Suprapubic skin (tissue), 4 donors: ENCODE data around the gene PMAIP1. TPM values are rescaled to one million over a fixed set of nuclear protein-coding genes. Genes with fewer than 3 reads are reported as not detected.

ENCODE experiments used
- DNase-seq, 2 donors: peaks; one replicate each; pipeline ENCODE4 v3.0.0-alpha.2; 2019; ENCODE audit warnings: low spot score in 2 of 2
- H3K27ac ChIP-seq: fragments of 200-600 bp; sonication (generic); one replicate; pipeline ENCODE4 v1.5.1; 2019
- H3K27me3 ChIP-seq: fragments of 200-600 bp; sonication (generic); one replicate; pipeline ENCODE4 v1.5.1; 2019
- H3K36me3 ChIP-seq: fragments of 200-600 bp; sonication (generic); one replicate; pipeline ENCODE4 v1.5.1; 2019
- H3K4me1 ChIP-seq: fragments of 200-600 bp; sonication (generic); one replicate; pipeline ENCODE4 v1.5.1; 2019
- H3K4me3 ChIP-seq: fragments of 200-600 bp; sonication (generic); one replicate; pipeline ENCODE4 v1.5.1; 2019; ENCODE audit warnings: mild to moderate bottlenecking
- H3K9me3 ChIP-seq: fragments of 200-600 bp; sonication (generic); one replicate; pipeline ENCODE4 v1.5.1; 2019
- EP300 ChIP-seq: sonication (generic); formaldehyde crosslinking; IDR thresholded peaks from one replicate; pipeline ENCODE4 v1.6.1; 2017; ENCODE audit warnings: antibody characterized with exemption
- POLR2A ChIP-seq, 2 donors: fragments of 450-650 bp; IDR thresholded peaks; one replicate each; pipeline ENCODE4 v1.6.1; 2017; ENCODE audit warnings: antibody characterized with exemption in 2 of 2, mild to moderate bottlenecking in 2 of 2, moderate library complexity in 2 of 2
- POLR2AphosphoS5 ChIP-seq, 3 donors: sonication (generic); formaldehyde crosslinking; IDR thresholded peaks; one replicate each; pipeline ENCODE4 v1.6.1; 2017; ENCODE audit warnings: antibody characterized with exemption in 3 of 3
- WGBS: methylation state at CpG from one replicate; pipeline ENCODE4 v1.1.5; 2018; 5-methylcytosine and 5-hydroxymethylcytosine counted together
- total RNA-seq, 4 donors: library from RNA; depleted of rRNA; stranded (reverse); fragments of >200 nt; gene quantifications; one replicate each; pipeline ENCODE4 v1.1.0, GENCODE V29; 2016
- TF ChIP-seq, protein P1 (sequence below), 2 donors: fragments of 200-600 bp in 1 of 2; fragments of 450-650 bp in 1 of 2; sonication (generic) in 1 of 2; IDR thresholded peaks; one replicate each; pipeline ENCODE4 v1.5.1; 2016 to 2019; ENCODE audit warnings: antibody characterized with exemption in 2 of 2, mild to moderate bottlenecking in 1 of 2, moderate library complexity in 1 of 2

PMAIP1 gene
- total RNA-seq, 4 donors from 2014 or later, result 18.5 to 27.3 (median 23.8) TPM

DNA sequence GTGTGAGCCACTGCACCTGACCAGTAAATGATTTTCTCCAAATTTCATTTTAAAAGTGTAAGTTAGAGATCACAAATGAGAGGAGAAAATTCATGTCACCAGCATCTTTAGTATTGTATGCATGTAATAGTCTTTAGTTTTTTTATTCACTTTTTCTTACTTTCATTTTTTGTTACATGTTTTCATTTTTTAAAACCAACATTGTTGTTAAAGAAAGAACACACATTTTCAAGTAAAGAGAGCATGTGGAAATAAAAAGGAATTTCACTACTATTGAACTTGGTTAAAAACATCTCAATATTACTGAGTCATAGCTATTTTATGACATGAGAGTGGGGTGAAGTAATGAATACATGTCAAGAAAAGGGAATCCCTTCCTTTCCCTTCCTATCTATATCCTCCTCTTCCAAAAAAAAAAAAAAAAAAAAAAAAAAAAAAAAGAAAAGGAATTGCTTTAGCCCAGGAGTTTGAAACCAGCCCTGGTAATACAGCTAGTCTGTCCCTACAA lies 29.1 kb upstream of the PMAIP1 start:
- TF ChIP-seq POLR2A (IDR thresholded peaks at IDR 0.05), result no peak
- TF ChIP-seq EP300, result no peak
- no peak for TF ChIP-seq POLR2AphosphoS5 (IDR thresholded peaks at IDR 0.05)
- TF ChIP-seq, protein P1, sequence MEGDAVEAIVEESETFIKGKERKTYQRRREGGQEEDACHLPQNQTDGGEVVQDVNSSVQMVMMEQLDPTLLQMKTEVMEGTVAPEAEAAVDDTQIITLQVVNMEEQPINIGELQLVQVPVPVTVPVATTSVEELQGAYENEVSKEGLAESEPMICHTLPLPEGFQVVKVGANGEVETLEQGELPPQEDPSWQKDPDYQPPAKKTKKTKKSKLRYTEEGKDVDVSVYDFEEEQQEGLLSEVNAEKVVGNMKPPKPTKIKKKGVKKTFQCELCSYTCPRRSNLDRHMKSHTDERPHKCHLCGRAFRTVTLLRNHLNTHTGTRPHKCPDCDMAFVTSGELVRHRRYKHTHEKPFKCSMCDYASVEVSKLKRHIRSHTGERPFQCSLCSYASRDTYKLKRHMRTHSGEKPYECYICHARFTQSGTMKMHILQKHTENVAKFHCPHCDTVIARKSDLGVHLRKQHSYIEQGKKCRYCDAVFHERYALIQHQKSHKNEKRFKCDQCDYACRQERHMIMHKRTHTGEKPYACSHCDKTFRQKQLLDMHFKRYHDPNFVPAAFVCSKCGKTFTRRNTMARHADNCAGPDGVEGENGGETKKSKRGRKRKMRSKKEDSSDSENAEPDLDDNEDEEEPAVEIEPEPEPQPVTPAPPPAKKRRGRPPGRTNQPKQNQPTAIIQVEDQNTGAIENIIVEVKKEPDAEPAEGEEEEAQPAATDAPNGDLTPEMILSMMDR (IDR thresholded peaks at IDR 0.05), result no peak
- H3K27ac ChIP-seq, result no peak overlapping the region
- H3K9me3 ChIP-seq, result no peaks in the 10 kb centered on the region
- H3K4me1 ChIP-seq, result no peaks in the 10 kb centered on the region
- no peaks in the 10 kb centered on the region for H3K36me3 ChIP-seq
- no peak for DNase-seq
- H3K27me3 ChIP-seq, result no peaks in the 10 kb centered on the region
- H3K4me3 ChIP-seq, result no peak overlapping the region

DNA sequence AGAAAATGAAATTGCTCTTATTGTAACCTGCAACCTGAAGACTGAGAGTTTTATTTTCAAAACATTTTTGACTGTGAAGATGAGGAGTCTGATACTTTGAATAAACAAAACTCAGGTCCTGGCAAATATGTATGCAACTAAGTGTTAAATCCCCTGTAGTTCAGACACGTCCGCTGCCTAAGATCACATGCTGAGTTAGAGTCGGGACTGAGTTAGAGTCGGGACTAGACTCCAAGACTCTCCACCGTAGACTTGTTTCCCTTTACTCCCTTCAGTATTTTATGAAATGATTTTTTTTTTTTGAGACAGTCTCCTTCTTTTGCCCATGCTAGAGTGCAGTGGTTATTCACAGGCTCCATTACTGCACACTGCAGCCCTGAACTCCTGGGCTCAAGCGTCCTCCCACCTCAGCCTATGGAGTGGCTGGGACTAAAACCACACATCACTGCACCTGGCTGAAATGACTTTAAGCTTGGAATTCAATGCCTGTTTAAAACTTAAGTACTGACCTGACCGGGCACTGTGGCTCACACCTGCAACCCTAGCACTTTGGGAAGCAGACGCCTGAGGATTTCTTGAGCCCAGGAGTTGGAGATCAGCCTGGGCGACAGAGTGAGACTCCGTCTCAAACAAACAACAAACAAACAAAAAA lies 28.0 kb upstream of the PMAIP1 start:
- no peak for TF ChIP-seq POLR2A (IDR thresholded peaks at IDR 0.05)
- TF ChIP-seq, protein P1 (IDR thresholded peaks at IDR 0.05), result no peak
- TF ChIP-seq POLR2AphosphoS5 (IDR thresholded peaks at IDR 0.05), result no peak
- TF ChIP-seq EP300, result no peak
- 81% methylated on average over 10 of the region's 10 CpGs for WGBS
- Histone ChIP-seq H3K27me3 (no peaks in the 10 kb centered on the region), H3K27ac (no peak overlapping the region), H3K4me3 (no peak overlapping the region), H3K4me1 (no peaks in the 10 kb centered on the region), H3K9me3 (no peaks in the 10 kb centered on the region), H3K36me3 (no peaks in the 10 kb centered on the region)
- peak in 1 of 2 donors; percentile 11 for DNase-seq

- 49% methylated on average over 2 of the region's 2 CpGs for WGBS
- H3K27ac ChIP-seq, result no peak overlapping the region
- no peaks in the 10 kb centered on the region for H3K4me1 ChIP-seq
- no peaks in the 10 kb centered on the region for H3K9me3 ChIP-seq
- DNase-seq, result no peak
- no peaks in the 10 kb centered on the region for H3K27me3 ChIP-seq
- TF ChIP-seq POLR2AphosphoS5 (IDR thresholded peaks at IDR 0.05) (no peak), EP300 (no peak), POLR2A (IDR thresholded peaks at IDR 0.05) (no peak)
- TF ChIP-seq, protein P1 (IDR thresholded peaks at IDR 0.05), result no peak
- H3K36me3 ChIP-seq, result no peaks in the 10 kb centered on the region
- H3K4me3 ChIP-seq, result no peak overlapping the region
These were observed 26.2 kb upstream of the PMAIP1 start for GRCh38 chr18:59873641-59874040.

GRCh38 chr18:59874166-59874565 lies 25.6 kb upstream of the PMAIP1 start:
- Histone ChIP-seq H3K9me3 (no peaks in the 10 kb centered on the region), H3K36me3 (no peaks in the 10 kb centered on the region), H3K27me3 (no peaks in the 10 kb centered on the region), H3K4me3 (no peak overlapping the region), H3K27ac (no peak overlapping the region), H3K4me1 (no peaks in the 10 kb centered on the region)
- DNase-seq, result peak in 1 of 2 donors; percentile 48
- WGBS, result 83% methylated on average over 7 of the region's 7 CpGs
- TF ChIP-seq EP300, result no peak
- TF ChIP-seq, protein P1 (IDR thresholded peaks at IDR 0.05), result no peak
- TF ChIP-seq POLR2A (IDR thresholded peaks at IDR 0.05), result no peak
- TF ChIP-seq POLR2AphosphoS5 (IDR thresholded peaks at IDR 0.05), result no peak

DNA sequence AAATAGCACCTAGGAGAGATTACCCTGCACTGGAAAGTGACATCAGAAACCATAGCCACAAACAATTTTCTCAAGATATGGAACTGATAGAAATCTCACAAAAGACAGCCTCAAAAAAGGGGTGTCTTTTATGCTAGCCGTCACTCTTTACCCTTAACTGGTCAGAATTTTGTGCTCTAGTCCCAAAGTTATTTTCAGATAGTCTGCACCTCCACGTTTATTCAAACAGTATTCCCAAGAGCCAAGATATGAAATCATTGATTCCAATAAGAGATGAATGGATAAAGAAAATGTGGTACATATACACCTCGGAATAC lies 23.5 kb upstream of the PMAIP1 start:
- TF ChIP-seq, protein P1 (IDR thresholded peaks at IDR 0.05), result no peak
- TF ChIP-seq EP300, result no peak
- TF ChIP-seq POLR2AphosphoS5 (IDR thresholded peaks at IDR 0.05), result no peak
- TF ChIP-seq POLR2A (IDR thresholded peaks at IDR 0.05), result no peak
- Histone ChIP-seq H3K4me3 (no peak overlapping the region), H3K27ac (no peak overlapping the region), H3K36me3 (no peaks in the 10 kb centered on the region), H3K27me3 (no peaks in the 10 kb centered on the region), H3K9me3 (no peaks in the 10 kb centered on the region), H3K4me1 (no peaks in the 10 kb centered on the region)
- DNase-seq, result no peak
- WGBS, result 85% methylated on average over 3 of the region's 3 CpGs
